Measurements from ENCODE around the gene HSD17B11.

GRCh38 chr4:87337361-87337760, 53.6 kb downstream of the HSD17B11 start:
- TF ChIP-seq CTCF (IDR thresholded peaks at IDR 0.05) (no peak), POLR2AphosphoS5 (IDR thresholded peaks at IDR 0.05; ENCODE audit: insufficient read depth in 1 of 2, low read depth in 1 of 2) (no peak), POLR2A (IDR thresholded peaks at IDR 0.05) (no peak)
